HG03135 (cell line): ENCODE data around the gene DUSP10.

Experiments used
- ATAC-seq: cut with Tn5 transposase; IDR thresholded peaks from one replicate; pipeline ENCODE4 v1.9.1; 2021; ENCODE audit warnings: mild to moderate bottlenecking, moderate library complexity; ENCODE audit not compliant: unreplicated experiment

DUSP10 gene

GRCh38 chr1:221766210-221766609 lies 24.3 kb upstream of the DUSP10 start:
- ATAC-seq = no peak

- ATAC-seq = no peak
Measured at GRCh38 chr1:221765527-221765926, 23.6 kb upstream of the DUSP10 start.

GRCh38 chr1:221762121-221762520 lies 20.2 kb upstream of the DUSP10 start:
- ATAC-seq = no peak

GRCh38 chr1:221761354-221762002 lies 19.6 kb upstream of the DUSP10 start:
- peak; percentile 68 for ATAC-seq

- no peak for ATAC-seq
Measured at GRCh38 chr1:221760911-221761310, 19.0 kb upstream of the DUSP10 start.

- no peak for ATAC-seq
Measured at GRCh38 chr1:221759436-221759835, 17.5 kb upstream of the DUSP10 start.

- ATAC-seq = no peak
Measured at GRCh38 chr1:221758455-221758854, 16.6 kb upstream of the DUSP10 start.

GRCh38 chr1:221756830-221757551 lies 15.1 kb upstream of the DUSP10 start:
- no peak for ATAC-seq

- peak; percentile 37 for ATAC-seq
Measured at GRCh38 chr1:221753828-221754188, 11.9 kb upstream of the DUSP10 start.

GRCh38 chr1:221751226-221751887 lies 9.5 kb upstream of the DUSP10 start:
- no peak for ATAC-seq

- ATAC-seq = no peak
Measured at GRCh38 chr1:221748981-221749380, 7.1 kb upstream of the DUSP10 start.

GRCh38 chr1:221747839-221748238 lies 6.0 kb upstream of the DUSP10 start:
- ATAC-seq = no peak

GRCh38 chr1:221743416-221744208 lies 1.7 kb upstream of the DUSP10 start:
- ATAC-seq = no peak

- ATAC-seq = peak; percentile 44
Measured at GRCh38 chr1:221742555-221743415, 896 bp upstream of the DUSP10 start.

- ATAC-seq = no peak
Measured at GRCh38 chr1:221740993-221741702, 741 bp downstream of the DUSP10 start.

- no peak for ATAC-seq
Measured at GRCh38 chr1:221740369-221740992, 1.4 kb downstream of the DUSP10 start.

- ATAC-seq = no peak
Measured at GRCh38 chr1:221739677-221740025, 2.2 kb downstream of the DUSP10 start.

GRCh38 chr1:221739018-221739676 lies 2.7 kb downstream of the DUSP10 start:
- no peak for ATAC-seq

- no peak for ATAC-seq
Measured at GRCh38 chr1:221736714-221737113, 5.2 kb downstream of the DUSP10 start.
